Activated CD8-positive, alpha-beta memory T cell treated with anti-CD3 and anti-CD28 coated beads, Interleukin-2, amount 50 U/mL, for 1 hour (primary cell): Measurements from ENCODE around the gene TMEM26.
"Not testable (repeated sequence)": the region's sequence is repeated elsewhere in the genome, so short reads cannot be mapped to it uniquely, and the experiment has no call there.

Experiments used
- DNase-seq: peaks from one replicate; pipeline ENCODE4 v3.0.0-alpha.2; 2020; ENCODE audit errors: extremely low read depth

TMEM26 gene

DNA sequence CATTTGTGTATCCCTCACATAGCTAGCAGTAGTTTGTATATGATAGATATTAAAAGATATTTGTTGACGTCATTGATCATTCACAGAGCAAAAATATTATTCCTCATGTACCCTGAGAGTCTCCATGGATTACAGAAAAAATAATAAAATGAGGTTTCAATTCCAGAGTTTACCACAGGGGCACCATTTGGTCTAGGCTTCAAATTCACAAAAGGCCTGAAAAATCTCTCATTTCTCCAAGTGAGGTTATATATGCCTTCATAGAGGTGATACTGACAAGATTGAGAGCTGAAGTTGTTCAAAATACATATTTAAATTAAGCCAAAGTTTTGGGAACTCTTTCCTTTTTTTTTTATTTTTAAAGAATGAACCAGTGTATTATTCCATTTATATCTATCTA, 52.7 kb downstream of the TMEM26 start:
- no peak for DNase-seq

DNA sequence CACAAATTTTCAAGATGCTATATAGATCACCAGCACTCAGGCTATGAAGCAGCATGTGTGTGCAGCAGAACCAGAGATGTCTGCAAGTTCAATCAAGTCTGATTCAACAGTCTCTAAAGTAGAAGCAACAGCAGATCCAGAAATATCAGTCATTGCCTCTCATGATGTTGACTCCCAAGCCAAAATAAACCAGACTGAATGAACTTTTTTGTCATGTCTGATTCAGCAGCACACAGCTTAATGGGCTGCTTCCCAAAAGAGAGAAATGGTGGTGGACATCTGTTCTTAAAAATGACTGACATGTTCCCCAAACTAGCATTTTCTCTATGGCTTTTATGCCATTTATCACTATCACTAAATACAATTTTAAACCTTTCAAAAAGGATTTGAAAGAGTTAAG, 53.8 kb downstream of the TMEM26 start:
- no peak for DNase-seq

DNA sequence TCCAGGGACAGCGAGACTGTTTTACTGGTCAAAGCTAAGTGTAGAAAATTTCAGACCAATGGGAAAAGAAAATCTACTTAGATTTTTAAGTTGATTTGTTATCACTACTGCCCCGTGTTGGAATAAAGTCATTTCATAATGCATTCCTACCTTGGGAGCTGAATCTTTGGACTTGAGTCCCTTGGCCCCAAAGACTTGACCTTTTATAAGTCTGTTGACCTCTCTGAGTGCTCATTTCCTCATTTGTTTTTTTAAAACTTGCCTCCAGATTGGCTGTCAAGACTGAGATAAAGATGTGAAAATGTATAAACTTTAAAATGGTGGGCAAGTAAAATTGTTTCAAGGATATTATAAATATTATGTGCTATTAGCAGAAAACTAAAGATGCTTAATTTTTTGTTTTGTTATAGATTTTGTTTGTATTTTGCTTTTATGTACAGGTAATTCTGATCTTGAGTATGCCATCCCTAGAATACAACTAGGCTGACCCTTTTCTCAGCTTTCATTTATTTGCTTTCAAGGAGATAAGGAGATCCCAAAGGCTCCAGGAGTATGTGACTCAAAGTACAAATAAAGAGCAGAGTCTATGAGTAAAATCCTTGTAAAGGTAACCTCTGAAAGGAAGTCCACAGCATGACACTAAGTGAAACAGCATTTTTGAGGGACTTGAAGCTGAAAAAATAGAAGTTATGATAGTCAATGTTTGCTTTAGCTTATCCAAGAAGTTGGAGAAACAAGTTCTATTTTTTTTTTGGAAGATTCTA, 54.6 kb downstream of the TMEM26 start:
- DNase-seq, result no peak

DNA sequence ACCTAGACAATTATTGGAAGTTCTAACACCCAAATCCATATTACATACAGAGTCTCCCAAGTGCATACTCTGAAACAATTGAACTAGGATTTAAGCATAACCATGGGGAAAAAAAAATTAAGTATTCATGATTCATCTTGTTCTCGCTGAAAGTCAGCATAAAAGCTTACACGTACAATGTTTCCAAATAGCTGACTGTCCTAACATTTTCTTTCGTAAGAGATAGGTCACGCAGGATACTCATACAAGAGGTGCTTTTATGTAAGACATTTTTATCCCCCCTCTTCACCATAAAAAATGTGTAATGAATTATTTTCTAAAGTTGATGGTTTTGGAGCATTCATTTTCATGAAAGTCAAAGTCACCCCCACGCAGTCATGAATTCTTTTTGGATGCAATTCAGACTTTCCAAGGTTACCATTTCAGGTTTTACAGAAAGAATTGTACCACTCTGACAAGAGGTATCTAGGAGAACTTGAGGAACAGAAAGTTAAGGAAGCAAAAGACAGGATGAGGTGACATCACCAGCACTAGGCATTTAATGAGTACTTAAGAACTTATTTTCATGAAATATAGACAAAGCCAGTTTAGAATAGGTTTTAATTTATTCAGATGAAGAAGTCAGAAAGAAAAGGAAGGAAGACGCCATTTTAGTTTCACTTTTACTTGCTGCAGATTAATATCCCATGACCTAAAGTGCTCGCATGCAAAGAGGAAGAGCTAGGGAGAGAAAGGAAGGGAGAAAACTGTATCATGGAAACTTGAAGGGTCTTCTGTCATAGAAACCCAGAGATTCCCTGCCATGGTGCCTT, 55.8 kb downstream of the TMEM26 start:
- DNase-seq, result no peak

DNA sequence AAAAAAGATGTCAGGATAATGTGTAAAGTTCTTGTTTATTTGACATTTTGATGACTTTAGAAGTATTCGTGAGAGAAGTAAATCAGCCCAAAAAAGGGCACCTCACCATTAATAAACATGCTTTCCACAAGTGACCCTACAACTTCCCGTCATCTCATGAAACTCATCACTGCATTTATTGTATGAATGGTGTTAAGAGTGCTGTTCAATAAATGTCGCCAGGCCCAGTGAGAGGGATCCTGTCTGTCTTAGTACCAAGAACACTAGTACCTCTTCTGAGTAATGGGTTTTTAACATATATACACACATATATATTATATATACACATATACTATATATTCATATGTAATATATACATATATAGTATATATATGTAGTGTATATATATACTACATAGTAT, 61.9 kb downstream of the TMEM26 start:
- DNase-seq, result no peak

DNA sequence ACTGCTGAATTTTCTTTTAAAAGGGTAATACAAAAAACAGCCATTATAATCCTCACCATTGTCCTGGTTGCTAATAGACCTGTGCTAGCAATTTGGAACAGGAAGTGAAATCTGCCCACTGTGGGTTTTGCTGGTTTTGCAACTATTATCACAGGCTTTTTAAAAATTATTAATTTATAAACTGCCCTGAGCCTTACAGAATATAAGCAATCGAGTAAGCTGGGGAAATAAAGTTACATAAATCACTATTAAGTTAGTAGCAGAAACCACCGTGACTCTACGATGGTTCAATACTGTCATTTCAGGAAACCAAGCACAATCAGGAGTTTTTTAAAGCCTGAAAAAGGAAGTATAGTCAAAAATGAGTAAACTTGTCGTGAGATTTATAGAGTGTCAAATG, 62.3 kb downstream of the TMEM26 start:
- DNase-seq, result no peak

DNA sequence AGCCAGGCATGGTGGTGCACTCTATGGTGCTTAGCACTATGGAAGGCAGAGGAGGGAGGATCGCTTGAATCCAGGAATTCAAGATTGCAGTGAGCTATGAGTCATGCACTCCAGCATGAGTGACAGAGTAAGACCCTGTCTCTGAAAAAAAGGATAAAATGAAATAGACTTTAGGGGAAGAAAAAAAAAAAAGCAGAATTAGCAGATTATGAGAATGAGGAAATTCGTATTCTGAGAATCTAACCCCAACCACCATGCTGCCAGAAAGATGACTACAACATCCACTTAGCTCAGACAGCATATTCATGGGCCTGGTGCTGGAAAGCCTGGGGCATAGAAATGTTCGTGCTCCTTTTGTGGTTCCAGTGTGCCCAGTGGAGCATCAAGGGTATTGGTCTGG, 63.3 kb downstream of the TMEM26 start:
- no peak for DNase-seq

DNA sequence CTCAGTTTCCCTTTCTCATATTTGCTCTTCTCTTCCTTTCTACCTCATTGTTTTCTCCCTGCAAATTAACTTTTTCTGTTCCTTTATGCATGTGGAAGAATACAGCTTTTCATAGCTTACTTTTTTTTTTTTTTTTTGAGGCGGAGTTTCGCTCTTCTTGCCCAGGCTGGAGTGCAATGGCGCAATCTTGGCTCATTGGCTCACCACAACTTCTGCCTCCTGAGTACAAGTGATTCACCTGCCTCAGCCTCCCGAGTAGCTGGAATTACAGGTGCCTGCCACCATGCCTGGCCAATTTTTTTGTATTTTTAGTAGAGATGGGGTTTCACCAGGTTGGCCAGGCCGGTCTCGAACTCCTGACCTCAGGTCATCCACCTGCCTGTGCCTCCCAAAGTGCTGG, 64.2 kb downstream of the TMEM26 start:
- not testable (repeated sequence) for DNase-seq

DNA sequence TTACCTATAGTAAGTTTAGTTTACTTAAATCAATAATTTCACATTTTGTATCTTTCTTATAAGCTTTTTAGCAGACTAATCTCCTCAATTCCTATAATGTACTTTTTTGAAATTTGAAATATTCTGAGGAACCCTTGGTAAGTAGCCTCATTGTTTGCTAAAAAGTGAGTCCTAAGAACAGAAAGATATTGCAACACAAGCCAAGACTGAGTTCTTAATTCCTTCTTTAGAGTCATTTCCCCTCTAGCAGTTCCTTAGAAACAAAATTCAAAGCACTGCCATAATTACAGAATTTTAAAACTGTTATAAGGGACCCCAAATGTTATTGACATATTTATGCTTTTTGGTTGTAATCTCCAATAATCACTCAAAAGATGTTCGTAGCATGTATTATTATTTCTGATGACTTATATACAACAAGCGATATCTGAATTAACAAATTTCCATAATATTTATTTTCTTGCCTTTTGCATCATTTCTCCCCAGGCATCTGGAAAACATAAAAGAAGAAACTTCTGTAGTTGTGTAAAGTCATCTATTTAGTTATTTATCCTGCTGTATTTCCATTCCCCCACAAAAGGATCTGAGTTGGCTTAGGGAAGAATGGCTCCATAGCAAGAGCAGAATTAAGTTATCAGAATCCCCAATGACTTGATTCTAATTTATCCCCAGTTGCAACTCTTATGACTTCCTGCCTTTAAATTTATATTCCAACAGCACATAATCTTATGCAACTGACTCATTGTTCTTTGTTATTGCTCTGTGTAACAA, 67.8 kb downstream of the TMEM26 start:
- no peak for DNase-seq

DNA sequence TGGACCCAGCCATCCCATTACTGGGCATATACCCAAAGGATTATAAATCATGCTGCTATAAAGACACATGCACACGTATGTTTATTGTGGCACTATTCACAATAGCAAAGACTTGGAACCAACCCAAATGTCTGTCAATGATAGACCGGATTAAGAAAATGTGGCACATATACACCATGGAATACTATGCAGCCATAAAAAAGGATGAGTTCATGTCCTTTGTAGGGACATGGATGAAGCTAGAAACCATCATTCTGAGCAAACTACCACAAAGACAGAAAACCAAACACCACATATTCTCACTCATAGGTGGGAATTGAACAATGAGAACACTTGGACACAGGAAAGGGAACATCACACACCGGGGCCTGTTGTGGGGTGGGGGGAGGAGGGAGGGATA, 72.0 kb downstream of the TMEM26 start:
- DNase-seq, result not testable (repeated sequence)

DNA sequence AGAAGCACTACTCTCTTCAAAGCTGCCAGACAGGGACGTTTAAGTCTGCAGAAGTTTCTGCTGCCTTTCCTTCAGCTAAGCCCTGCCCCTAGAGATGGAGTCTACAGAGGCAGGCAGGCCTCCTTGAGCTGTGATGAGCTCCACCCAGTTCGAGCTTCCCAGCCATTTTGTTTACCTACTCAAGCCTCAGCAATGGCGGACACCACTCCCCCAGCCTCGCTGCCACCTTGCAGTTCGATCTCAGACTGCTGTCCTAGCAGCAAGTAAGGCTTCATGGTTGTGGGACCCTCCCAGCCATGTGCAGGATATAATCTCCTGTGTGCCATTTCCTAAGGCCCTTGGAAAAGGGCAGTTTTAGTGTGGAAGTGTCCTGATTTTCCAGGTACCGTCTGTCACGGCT, 74.3 kb downstream of the TMEM26 start:
- DNase-seq, result no peak

DNA sequence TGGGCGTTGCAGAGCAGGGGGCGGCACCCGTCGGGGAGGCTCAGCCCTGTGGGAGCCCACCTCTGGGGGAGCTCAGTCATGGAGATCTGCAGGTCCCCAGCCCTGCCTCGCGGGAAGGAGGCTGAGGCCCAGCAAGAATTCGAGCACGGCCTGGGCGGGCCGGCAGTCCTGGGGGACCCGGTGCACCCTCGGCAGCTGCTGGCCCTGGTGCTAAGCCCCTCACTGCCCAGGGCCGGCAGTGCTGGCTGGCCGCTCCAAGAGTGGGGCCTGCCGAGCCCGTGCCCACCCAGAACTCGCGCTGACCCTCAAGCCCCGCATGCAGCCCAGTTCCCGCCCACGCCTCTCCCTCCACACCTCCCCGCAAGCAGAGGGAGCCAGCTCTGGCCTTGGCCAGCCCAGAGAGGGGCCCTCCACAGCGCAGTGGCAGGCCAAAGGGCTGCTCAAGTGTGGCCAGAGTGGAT, 76.2 kb downstream of the TMEM26 start:
- no peak for DNase-seq

DNA sequence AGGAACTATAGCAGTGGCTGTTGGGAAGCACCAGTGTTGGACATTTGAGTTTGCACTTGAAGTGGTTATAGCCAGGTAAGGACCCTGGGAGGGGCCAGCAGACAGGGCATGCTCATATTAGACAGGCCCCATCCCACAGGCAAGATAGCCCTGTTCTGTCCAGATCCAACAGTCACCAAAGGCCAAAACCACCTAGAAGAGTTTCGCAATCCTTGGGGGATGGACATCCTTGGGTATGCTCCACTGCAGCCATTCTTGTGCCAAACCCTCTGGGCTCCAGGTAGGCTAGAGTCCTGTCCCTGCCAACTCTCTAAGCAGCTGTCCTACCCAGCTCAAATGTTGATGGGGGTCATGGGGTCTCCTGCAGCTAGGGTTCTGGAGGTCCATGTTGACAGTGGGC, 76.8 kb downstream of the TMEM26 start:
- DNase-seq, result no peak

DNA sequence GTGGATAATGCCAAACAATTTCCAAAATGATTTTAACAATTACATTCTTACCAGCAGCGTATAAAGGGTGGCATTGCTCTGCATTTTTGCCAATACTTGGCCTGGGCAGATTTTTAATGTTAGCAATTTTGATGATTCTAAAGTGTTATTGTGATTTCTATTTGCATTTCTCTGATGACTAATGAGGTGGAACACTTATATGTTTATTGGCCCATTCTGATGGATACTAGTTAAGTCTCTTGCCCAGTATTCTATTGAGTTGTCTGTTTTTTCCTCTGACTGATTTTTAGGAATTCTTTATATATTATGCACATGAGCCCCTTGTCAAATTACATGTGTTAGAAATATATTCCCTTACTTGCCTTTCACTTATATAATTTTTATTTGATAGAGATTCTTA, 86.8 kb downstream of the TMEM26 start:
- no peak for DNase-seq

DNA sequence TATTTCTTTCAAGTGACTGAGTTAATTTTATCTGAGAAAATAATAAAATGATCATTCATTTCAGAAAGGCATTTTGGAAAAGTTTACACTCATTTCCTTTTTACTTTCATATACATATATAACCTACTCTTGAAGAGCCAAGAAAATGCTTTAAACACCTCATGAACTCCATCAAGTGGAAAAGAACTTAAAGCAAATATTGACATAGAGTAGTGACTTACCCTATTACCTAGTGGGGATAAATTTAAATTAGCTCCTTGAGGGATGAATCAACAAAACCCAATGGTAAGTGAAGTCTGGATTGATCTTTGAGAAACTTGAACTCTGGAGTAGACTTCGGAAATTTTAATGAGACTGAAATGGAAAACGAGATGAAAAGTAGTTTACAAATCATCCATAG, 88.6 kb downstream of the TMEM26 start:
- no peak for DNase-seq

DNA sequence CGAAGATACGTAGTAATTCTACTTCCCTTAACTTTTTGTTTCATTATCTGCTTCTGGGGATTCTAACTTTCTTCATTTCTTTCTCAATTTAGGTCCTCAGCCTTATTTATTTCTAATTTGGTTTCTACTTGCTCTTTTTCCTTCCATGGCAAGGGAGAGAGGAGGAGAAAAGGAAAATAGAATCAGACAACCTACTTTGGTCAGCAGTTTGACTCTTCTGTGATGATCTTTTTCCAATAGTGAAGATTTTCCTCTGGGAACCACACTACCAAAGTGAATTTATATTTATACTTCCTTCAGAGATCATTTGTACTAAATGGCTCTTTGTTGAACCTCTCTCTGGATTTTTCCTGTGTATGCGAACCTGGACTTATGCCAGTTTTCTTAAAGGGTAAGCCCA, 90.2 kb downstream of the TMEM26 start:
- DNase-seq, result no peak

DNA sequence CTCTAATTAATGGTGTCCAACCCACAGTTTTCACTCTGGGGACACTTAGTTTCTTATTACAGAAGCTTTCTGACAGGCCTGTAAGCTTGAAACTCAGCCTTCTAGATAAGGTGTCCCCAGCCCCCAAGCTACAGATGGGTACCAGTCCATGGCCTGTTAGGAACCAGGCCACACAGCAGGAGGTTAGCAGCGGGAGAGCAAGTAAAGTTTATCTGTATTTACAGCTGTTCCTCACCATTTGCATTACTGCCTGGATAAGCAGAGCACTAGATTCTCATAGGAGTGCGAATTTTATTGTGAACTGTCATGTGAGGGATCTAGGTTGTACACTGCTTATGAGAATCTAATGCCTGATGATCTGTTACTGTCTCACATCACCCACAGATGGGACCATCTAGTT, 93.7 kb downstream of the TMEM26 start:
- DNase-seq, result no peak

DNA sequence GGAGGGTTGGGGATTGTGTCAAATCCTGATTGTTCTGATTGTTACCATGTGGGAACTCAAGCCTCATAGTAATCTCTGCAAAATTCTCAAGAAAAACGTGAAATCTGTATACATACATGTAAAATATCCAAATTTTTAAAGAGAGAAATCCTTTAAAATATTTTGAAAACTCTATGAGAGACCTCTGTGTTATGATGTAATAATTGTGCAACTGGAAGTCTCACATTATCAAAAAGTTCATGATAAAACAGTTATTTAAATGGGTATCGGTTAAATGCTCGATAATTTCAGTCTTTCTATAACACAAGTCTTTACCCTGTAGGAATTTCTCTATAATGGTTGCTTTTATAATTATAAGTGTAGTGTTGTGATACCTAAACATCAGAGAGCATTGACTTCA, 95.5 kb downstream of the TMEM26 start:
- no peak for DNase-seq
